NT2/D1 (cell line): Measurements from ENCODE around the gene USP28.

Experiments
- YY1 ChIP-seq: IDR thresholded peaks from 2 replicates; pipeline ENCODE4 v1.6.1; 2011; ENCODE audit not compliant: insufficient read length, insufficient read depth
- ZNF274 ChIP-seq: IDR thresholded peaks from 2 replicates; pipeline ENCODE4 v1.6.1; 2011; ENCODE audit warnings: mild to moderate bottlenecking, low read depth, low read length

GRCh38 chr11:113904379-113905101 is 29.2 kb upstream of the USP28 start, which contains the start of gene HTR3B:
- TF ChIP-seq YY1 (no peak), ZNF274 (no peak)
